KOPT-K1 (cell line): ENCODE measurements around the gene QRFP.

ENCODE experiments used
- H3K27ac ChIP-seq: fragments of 200-600 bp; sonication (generic); 2 replicates; pipeline ENCODE4 v1.5.1; 2016; ENCODE audit warnings: antibody characterized with exemption, mild to moderate bottlenecking, low read depth, low read length; ENCODE audit not compliant: poor library complexity, severe bottlenecking
- H3K36me3 ChIP-seq: fragments of 200-600 bp; sonication (generic); 2 replicates; pipeline ENCODE4 v1.5.1; 2017; ENCODE audit warnings: antibody characterized with exemption, mild to moderate bottlenecking, low read length, moderate library complexity; ENCODE audit not compliant: insufficient read depth
- H3K9me3 ChIP-seq: fragments of 200-600 bp; sonication (generic); 2 replicates; pipeline ENCODE4 v1.5.1; 2017; ENCODE audit warnings: antibody characterized with exemption, low read length, mild to moderate bottlenecking; ENCODE audit not compliant: insufficient read depth, poor library complexity, severe bottlenecking

Gene QRFP

GRCh38 chr9:130870491-130871381 is 25.9 kb downstream of the QRFP start:
- no peak overlapping the region for H3K27ac ChIP-seq
- no peaks in the 10 kb centered on the region for H3K9me3 ChIP-seq
- peaks cover 81% of the 10 kb centered on the region for H3K36me3 ChIP-seq

- Histone ChIP-seq H3K27ac (no peak overlapping the region), H3K36me3 (peaks cover 81% of the 10 kb centered on the region), H3K9me3 (no peaks in the 10 kb centered on the region)
These were observed 27.4 kb downstream of the QRFP start for GRCh38 chr9:130869250-130869649.

GRCh38 chr9:130868230-130868629 is 28.4 kb downstream of the QRFP start:
- peaks cover 80% of the 10 kb centered on the region for H3K36me3 ChIP-seq
- no peaks in the 10 kb centered on the region for H3K9me3 ChIP-seq
- no peak overlapping the region for H3K27ac ChIP-seq

- Histone ChIP-seq H3K36me3 (peaks cover 80% of the 10 kb centered on the region), H3K27ac (no peak overlapping the region), H3K9me3 (no peaks in the 10 kb centered on the region)
These were observed 29.1 kb downstream of the QRFP start for GRCh38 chr9:130867556-130867955.

- H3K27ac ChIP-seq: no peak overlapping the region
- H3K36me3 ChIP-seq: peaks cover 78% of the 10 kb centered on the region
- H3K9me3 ChIP-seq: no peaks in the 10 kb centered on the region
These were observed 30.1 kb downstream of the QRFP start for GRCh38 chr9:130866474-130866965.

- H3K27ac ChIP-seq: no peak overlapping the region
- H3K36me3 ChIP-seq: peaks cover 77% of the 10 kb centered on the region
- no peaks in the 10 kb centered on the region for H3K9me3 ChIP-seq
These were observed 30.7 kb downstream of the QRFP start for GRCh38 chr9:130865921-130866320.

- H3K36me3 ChIP-seq: peaks cover 75% of the 10 kb centered on the region
- H3K9me3 ChIP-seq: no peaks in the 10 kb centered on the region
- H3K27ac ChIP-seq: no peak overlapping the region
These were observed 32.1 kb downstream of the QRFP start for GRCh38 chr9:130864541-130864940.

- Histone ChIP-seq H3K36me3 (peaks cover 83% of the 10 kb centered on the region), H3K27ac (no peak overlapping the region), H3K9me3 (no peaks in the 10 kb centered on the region)
These were observed 33.9 kb downstream of the QRFP start for GRCh38 chr9:130862747-130863146.

- no peak overlapping the region for H3K27ac ChIP-seq
- H3K9me3 ChIP-seq: no peaks in the 10 kb centered on the region
- H3K36me3 ChIP-seq: peaks cover 83% of the 10 kb centered on the region
These were observed 34.4 kb downstream of the QRFP start for GRCh38 chr9:130862217-130862616.

GRCh38 chr9:130861372-130862180 is 35.0 kb downstream of the QRFP start:
- H3K9me3 ChIP-seq: no peaks in the 10 kb centered on the region
- peaks cover 90% of the 10 kb centered on the region for H3K36me3 ChIP-seq
- H3K27ac ChIP-seq: no peak overlapping the region

- no peaks in the 10 kb centered on the region for H3K9me3 ChIP-seq
- H3K27ac ChIP-seq: no peak overlapping the region
- H3K36me3 ChIP-seq: peaks cover 94% of the 10 kb centered on the region
These were observed 35.9 kb downstream of the QRFP start for GRCh38 chr9:130860458-130861316.

GRCh38 chr9:130858739-130859705 is 37.6 kb downstream of the QRFP start:
- Histone ChIP-seq H3K9me3 (no peaks in the 10 kb centered on the region), H3K27ac (no peak overlapping the region), H3K36me3 (peaks cover 94% of the 10 kb centered on the region)

GRCh38 chr9:130857864-130858738 is 38.5 kb downstream of the QRFP start:
- Histone ChIP-seq H3K36me3 (peaks cover 88% of the 10 kb centered on the region), H3K27ac (no peak overlapping the region), H3K9me3 (no peaks in the 10 kb centered on the region)
